ENCODE results near the gene CYSLTR2.

Gene CYSLTR2

DNA sequence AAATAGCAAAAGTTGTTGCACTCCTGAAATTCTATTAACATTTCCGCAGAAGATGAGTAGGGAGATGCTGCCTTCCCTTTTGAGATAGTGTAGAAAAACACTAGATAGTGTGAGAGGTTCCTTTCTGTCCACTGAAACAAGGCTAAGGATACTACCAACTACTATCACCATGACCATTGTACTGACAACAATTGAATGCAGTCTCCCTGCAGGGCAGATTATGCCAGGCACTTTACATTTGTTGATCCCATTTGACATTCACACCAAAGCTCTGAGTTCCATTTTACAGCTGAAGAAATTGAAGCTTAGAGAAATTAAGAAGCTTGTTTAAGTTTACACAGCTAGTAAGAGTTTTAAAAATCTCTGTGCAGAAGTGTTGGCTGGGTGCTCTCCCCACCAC, 55.0 kb downstream of the CYSLTR2 start:
- DNase-seq = no peak

DNA sequence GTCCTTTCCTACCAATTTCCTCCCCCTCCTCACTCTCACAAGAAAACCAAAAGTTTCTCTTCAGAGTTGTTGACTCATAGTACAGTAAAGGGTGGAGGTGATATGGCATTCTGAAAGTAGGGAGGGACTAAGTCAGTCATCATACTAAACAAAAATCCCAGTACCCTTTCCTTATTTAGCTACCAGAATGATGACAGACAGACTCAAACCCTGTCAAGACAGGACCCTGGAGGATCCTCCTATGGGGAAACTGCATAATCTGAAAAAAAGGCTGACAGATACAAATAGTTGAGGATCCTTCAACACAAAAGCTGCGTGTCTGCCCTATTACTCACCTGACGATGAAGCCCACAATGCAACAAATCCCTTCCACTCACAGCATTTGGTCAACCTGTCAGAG, 55.5 kb downstream of the CYSLTR2 start:
- no peak for DNase-seq

GRCh38 chr13:48710160-48710559, 56.4 kb downstream of the CYSLTR2 start:
- DNase-seq = no peak

- no peak for DNase-seq
These were observed 58.4 kb downstream of the CYSLTR2 start for GRCh38 chr13:48712141-48712540.

GRCh38 chr13:48715977-48716376, 62.2 kb downstream of the CYSLTR2 start:
- no peak for DNase-seq

DNA sequence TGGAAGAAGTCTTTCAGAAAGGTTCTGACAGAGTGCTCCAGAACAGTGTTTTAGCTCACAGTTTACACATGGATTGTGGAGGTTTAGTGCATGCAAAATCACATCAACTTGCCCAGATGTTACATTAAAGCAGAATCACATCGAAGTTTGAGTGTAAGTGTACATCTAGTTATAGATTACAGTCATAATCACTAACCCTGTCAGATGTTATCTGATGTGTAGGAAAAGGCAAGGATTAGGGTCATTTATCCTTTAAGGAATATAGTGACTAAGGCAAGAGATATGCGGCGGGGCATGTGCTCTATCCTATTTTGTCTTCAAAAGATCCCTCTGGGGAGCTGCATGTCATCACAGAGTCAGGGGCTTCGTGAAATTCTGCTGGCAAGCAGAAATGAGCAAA, 66.9 kb downstream of the CYSLTR2 start:
- no peak for DNase-seq

DNA sequence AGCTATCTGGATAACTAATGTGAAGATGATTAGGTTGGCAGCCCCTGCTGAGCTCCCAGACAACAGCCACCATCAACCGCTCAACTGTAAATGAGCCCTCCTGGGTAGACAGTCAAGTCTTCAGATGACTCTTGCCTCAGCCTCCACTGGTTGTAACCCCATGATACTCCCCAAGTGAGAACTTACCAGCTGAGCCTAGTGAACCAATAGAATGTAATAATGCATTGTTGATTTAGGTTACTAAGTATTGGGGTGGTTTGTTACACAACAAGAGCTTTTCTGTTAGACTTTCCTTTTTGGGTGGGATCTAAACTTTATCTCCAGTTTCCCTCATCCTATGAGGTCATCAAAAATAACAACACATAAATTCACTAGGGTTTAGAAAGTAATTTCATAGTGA, 69.4 kb downstream of the CYSLTR2 start:
- no peak for DNase-seq

GRCh38 chr13:48725271-48725670, 71.5 kb downstream of the CYSLTR2 start:
- DNase-seq = no peak

DNA sequence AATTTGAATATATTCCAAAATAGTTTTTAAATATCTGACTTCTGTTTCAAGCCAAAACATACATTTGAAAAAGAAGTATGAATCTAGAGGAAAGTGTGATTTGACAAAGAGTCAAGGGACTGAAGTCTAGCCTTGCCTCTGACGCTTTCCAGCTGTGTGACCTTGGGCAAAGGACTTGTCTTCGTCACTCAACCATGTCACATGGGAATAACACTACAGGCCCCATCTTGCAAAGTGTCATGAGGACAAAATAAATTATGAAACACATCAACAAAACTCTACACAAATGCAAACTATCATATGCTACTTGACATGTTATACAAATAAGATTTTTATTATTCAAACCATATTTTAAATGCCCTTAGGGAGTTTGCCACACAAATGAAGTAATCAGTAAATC, 73.0 kb downstream of the CYSLTR2 start:
- no peak for DNase-seq

DNA sequence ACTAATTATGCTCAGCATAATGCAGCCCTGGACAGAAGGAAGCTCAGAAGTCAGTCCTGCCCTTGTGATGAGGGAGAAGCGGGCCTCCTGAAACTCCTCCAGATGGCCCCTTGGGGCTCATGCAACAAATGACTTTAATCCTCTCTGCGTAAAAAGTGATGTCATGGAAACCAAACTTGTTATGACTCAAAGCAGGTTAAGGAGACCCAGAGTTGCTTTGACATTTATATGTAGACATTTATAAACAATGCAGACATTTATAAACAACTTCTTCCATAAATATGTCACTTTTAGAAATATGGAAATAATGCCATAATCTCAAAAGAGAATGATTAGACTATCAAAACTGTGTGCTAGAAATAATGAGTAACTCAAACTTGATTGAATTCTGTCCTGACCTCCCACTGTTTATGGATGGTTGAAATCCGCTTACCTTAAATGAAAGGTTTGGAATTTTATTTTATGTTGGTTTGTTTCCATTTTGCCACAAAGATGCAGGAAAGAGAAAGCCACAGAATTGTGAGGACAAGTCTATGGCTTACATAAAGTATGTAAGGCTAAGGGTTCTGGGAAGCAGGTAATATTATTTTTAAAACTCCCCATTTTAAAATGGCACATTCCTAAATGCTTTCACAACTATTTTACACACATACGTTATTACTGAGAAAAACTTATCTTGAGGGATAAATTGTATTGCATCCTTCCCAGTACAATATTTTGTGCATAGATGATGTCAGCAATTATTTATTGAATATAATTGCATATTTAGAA, 73.7 kb downstream of the CYSLTR2 start:
- no peak for DNase-seq

DNA sequence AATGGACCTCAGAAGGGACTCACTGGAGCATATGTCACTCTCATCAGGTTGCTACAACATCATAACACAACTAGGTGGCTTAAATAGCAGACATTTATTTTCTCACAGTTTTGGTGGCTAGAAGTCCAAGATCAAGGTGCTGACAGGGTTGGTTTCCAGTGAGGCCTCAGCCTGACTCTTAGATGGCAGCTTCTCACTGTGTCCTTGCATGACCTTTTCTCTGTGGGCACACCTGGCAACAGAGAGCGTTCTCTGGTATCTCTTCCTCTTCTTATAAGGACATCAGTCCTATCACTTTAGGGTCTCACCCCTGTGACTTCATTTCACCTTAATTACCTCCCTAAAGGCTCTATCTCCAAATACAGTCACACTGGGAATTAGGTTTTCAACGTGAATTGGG, 74.5 kb downstream of the CYSLTR2 start:
- no peak for DNase-seq

DNA sequence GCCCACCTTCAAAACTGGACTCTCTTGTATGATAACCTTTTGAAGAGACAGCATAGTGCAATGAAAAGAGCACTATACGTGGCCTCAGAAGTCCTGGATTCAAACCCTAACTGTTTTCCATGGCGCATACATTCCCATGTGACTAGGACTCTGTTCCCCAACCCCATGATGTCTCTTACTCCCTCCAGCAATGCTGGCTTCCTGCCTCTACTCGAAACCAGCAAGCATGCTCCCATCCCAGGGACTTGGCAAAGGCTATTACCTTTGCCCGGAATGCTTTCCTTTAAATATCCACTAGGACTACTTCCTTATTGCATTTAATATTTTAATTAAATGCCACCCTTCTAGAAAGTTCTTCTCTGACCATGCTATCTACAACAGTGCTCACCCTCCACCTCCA, 75.1 kb downstream of the CYSLTR2 start:
- no peak for DNase-seq

- DNase-seq = no peak
These were observed 76.1 kb downstream of the CYSLTR2 start for GRCh38 chr13:48729856-48730255.

DNA sequence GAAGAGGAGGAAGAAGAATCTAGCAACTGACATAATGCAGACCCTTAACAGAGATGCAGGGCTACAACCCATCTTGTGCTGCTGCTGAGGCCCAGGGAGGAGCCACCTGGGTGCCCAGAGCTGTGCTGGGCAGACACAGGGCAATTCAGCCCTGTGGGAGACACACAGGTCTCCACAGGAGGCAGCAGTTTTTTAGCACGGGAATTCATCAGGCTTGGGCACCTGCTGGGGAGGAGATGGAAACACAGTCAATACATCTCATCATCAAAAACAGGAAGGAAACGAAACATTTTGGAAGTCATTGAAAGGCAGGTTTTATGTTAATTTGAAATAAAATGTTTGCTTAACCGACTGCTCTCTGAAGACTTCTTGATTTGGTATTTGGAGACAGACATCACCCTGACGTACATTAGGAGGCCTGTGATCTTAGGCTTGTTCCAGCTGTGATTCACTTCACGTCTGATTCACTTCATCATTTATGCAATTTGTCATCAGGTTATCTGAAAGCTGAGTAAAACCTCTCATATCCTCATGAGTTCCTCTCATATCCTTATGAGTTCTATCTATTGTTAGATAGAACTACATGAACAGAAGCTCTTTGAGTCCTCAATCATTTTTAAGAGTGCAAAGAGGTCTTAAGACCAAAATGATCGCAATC, 77.4 kb downstream of the CYSLTR2 start:
- DNase-seq = no peak

- no peak for DNase-seq
These were observed 78.3 kb downstream of the CYSLTR2 start for GRCh38 chr13:48731957-48732569.

GRCh38 chr13:48733739-48734335, 80.1 kb downstream of the CYSLTR2 start:
- no peak for DNase-seq

DNA sequence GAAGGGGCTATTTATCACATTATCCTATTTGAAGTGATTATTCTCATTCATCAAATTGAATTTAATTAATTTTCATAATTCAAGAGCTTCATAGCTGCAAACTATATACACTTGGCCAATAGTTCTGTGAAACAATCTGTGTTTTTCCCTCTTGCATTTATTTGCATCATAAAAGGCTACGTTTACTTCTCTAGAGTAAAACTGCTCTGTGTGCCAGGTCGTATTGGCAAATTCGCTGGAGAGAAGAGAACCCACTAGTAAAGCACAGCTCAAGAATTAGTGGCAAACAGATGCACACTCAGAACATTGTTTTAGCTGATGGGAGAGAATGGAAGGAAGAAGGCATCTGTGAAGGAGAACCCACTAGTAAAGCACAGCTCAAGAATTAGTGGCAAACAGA, 81.8 kb downstream of the CYSLTR2 start:
- DNase-seq = no peak

DNA sequence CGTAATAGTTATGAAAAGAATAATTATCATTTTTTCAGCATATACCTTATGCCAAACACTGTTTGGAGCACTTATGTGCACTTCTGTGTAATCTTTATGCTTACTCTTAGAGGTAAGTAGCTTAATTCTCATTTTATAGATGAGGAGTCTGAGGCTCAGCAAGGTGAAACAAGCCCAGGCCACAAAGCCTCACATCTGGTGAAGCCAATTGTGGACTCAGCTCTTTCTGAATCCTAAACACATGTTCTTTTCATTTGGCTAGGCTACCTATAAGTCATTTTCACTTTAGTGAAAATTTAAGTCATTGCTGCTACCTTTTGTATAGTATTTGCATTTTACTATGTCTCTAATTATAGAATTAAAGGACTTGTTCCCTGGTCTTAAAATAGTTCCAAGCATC, 84.0 kb downstream of the CYSLTR2 start:
- no peak for DNase-seq

DNA sequence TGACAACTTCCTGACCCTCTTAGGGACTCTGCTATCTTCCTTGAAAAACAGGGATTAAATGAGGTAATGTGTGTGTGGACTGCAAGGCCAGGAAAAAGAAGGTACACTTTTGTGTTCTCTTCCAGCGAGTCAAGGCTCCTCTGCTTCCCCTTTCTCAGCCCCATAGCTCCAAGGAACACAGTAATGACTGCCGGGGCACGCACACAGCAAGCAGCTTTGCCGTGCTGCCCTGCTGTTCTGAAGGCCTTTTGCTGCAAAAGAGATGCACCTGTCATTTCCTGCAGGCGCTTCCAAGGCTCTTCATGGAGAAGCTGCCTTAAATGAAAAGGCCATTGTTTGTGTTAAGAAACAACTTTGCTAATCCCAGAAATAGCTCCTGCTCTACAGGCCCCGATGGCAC, 84.6 kb downstream of the CYSLTR2 start:
- no peak for DNase-seq

GRCh38 chr13:48739386-48739964, 85.7 kb downstream of the CYSLTR2 start:
- DNase-seq = no peak

DNA sequence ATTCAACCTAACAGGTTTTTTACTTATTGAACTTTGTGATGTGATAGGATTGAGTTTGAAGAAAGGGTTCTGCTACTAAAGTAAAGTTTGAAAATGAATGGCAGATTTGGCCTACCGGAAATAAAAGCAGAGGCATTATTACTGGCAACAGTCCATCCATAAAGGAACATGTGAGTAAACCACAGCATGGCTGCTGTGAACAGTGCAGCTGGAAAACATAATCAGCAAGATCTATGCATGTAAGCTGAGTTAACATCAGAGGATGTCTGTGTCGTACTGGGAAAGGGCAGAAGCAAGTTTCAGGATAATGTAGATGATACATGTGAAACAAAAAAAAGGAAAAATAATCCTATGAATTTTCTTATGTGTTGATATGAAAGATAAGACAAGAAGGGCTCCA, 87.6 kb downstream of the CYSLTR2 start:
- no peak for DNase-seq

GRCh38 chr13:48746821-48747220, 93.1 kb downstream of the CYSLTR2 start:
- no peak for DNase-seq

DNA sequence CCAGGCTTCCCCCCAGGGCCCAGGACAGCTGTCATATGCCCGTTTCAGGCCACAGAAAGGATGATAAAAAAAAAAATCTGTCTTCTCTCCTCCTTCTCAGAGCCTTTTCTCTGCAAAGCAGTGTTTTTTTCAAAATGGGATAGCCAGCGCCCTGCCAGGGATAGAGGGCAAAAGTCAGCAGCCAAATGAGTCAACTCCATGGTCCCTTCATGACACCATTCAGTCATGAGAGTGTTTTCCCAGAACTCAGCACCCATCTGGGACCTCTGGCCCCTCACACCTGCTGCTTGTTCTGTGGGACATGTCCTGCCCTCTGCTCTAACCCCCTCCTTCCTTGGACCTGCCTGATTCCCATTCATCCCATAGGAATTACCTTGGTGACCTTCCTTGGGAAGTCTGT, 95.0 kb downstream of the CYSLTR2 start:
- no peak for DNase-seq

DNA sequence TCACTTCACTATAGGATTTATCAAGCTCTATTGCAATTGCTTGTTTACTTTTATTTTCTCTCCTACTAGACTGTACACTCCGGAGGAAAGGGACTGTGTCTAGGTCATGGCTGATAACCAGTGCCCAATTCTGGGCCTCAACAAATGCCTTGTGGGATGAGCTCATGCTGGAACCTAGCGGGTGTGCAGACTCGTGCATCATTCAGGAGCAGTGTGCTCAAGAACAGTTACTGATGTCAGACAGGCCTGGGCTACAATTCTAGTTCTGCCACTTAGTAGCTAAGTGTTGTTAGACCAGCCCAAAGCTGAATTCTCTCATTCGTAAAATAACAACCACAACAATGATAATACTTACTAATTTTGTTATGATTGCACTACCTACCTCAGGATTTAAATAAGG, 95.4 kb downstream of the CYSLTR2 start:
- DNase-seq = no peak
